IPS-NIHi7 (cell line): ENCODE results near the gene SRSF11.
A peak's percentile ranks its signal among the peaks of the same experiment; 100 is the strongest.

Experiments
- DNase-seq: peaks from one replicate; pipeline ENCODE4 v3.0.0; 2012; ENCODE audit warnings: mixed read lengths; ENCODE audit errors: extremely low spot score

Gene SRSF11

DNA sequence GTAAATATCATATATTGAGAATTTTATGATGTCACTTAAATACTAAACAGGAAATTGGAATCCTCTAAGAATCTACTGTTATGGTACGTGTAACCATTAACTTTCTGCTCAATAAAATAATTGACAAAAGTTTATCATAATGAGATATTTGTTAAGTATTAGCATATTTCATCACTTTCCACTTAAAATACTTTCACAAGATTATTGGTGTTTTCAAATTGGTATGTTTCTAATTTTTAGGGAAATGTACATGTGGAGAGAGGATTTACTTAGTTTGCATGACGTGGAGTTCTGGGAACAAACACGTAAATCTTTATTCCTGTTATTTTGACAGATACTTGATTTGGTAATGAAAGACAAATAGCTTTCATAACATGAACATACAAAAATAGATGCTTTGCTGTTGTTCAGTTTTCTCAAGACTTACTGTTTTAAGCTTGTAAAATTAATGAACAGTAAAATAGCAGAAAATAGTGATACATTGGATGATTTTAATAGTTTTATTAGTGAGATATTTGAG, 1.6 kb downstream of the SRSF11 start:
- no peak for DNase-seq

DNA sequence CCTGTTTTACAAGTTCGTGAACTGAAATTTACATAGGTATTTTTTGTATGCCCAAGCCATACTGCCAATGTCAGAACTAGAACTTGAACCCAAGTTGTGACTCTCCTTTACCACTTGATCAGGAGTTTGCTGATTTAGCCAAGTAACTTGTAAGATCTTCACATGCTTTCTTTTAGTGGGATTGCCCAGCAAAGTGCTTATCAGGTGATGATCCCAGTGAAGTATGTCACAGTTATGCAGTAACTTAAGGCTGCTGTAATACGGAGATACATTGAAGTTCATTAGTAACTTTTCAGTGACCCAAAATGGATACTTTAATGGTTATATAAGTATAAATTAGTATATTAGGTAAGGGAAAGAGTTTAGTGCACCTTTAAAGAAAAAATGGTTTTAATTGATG, 3.8 kb downstream of the SRSF11 start:
- no peak for DNase-seq

DNA sequence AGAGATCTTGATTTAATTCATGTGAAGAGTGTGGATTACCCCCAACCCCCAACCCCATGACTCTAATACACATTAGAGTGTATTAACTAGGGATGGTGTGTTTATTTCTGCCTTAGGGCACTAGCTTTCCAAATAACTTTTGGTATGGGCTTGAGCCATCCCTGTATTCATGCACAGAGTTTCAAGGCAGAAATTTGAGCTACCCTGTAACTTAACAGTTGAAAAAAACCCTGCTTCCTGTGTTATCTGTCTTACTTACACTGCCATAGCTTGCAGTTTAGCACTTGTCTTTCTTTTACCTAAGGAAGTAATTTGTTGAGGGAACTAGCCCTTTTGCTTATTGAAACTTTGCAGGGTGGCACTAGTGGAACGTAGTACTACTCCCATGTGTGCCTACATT, 6.3 kb downstream of the SRSF11 start:
- DNase-seq = no peak

DNA sequence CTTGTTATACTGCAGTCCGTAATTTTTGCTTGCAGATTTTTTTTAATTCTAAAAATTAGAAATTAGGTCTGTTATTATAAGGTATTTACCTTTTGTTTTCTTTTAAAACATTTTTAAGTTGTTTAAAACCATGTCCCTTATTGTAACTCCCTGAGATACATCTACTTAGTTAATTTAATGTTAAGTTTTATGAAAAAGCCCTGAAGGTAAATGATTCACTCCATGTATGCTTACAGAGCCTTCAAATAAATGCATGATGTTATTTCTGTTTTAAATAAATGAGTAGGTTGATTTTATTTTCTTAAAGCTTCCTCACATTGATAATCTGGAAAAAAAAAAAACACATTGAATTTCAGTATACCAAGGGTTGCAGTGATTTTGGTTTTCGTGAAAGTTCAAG, 7.5 kb downstream of the SRSF11 start:
- DNase-seq = no peak

DNA sequence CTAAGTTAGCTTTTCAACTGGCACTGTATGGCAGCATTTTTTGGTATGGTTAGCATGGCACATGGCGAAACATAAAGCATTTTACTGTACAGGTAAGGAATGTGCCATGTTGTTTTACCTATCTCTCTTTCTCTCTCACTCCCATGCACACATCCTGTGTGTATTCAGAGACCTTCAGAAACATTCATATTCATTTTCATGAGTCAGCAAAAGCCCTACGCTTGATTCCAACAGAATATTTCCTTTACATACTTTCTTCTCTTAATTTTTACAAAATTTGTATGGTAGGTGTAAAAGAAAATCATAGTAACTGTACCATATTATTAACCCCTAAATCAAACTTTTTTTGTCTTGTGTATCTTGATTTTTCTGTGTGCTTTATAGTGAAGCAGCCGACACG, 10.3 kb downstream of the SRSF11 start:
- DNase-seq = no peak

DNA sequence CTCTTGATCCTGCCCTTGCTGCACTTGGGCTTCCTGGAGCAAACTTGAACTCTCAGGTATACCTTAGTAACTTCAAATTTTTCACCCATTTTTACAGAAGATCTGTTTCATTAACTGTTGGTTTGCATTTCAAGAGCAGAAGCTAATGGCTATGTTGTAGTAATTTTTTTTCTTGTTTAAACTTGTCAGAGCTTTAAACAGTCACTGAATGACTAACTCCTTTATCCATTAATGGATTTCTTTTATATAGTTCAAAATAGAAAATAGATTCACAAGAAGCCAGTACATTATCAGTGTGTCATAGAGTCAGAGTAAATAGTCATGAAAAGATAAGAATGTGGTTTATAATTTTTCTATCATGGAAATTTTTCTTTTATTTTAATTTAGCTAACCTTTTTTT, 13.6 kb downstream of the SRSF11 start:
- no peak for DNase-seq

DNA sequence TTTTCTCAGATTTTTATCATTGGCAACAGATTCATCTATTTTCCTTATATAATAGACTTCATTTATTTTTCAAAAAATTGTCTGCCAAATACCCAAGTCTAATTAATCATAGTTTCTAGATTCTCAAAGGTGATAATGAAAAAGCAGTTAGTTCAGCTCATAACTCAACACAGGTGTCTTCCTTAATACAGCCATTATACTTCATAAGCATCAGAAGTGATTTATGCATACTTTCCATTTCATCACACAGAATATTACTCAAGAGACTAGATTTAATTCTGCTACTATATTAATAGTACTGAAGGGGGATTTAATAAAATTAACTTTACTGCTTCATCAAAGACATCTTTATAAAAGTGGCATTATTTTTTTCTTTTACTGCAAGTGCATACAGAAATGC, 18.8 kb downstream of the SRSF11 start:
- no peak for DNase-seq

DNA sequence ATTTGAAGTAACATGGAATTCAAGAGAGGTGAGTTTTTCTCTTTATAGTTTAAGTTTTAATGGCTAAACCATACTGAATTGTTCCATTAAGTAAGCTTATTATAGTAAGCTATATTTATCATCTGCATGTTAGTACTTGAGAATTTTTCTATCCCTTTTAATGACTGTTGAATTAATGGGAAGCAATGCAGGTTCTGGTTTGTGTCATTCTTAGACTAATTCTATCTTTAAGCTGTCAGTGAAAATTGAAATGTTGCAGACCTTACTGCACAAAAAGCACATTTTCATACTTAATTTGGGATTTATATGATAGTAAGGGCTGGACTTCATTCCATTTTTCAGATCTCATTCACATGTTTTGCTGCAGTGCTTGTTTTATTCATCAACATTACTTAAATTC, 25.9 kb downstream of the SRSF11 start:
- no peak for DNase-seq

DNA sequence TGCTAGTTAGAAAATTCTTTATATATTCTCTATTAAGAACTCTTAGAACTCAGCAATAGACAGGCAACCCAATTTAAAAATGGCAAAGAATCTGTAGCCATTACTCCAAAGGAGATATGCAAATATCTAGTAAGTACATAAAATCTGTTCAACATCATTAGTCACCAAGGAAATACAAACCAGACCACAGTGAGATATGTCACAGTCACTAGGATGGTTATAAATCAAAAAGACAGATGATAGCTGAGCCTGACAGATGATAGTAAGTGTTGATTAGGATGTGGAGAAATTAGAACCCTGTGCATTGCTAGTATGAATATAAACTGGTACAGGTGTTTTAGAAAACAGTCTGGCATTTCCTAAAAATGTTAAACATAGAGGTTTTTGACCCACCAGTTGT, 26.6 kb downstream of the SRSF11 start:
- no peak for DNase-seq

DNA sequence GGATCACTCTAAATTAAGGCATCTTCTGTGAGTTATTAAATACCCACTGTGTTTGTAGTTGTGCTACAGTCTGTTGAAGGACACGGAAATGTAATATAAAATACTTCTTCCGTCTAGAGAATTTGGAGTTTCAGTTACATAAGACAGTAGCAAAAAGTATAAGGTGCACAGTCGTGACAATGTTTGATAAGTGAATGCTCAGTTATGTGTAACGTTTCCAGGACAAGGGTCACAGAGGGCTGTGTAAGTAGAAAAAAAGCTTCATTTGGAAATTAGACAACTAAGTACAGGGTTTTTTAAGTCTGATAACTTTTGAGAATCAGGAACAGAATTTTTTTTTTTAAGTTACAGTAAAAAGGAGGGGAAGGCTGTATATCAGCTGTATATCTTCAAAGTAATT, 27.5 kb downstream of the SRSF11 start:
- no peak for DNase-seq

DNA sequence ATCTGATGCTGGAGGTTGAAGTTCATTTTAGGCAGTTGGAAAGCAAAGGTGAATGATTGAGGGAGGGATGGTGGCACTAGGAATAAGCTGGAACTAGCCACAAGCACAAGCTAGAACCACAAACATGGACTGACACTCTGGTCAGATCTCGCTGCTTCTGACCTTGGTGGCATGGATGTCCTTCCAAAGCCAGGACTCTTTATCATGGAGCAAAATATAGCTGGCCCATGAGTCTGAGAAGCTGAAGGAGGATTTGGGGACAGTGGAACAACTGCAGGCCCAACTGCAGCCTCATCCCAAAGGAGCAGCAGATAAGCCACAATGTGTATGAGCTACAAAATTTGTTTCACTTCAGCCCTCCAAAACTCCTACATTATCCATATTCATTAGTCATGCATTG, 35.5 kb downstream of the SRSF11 start:
- DNase-seq = no peak

DNA sequence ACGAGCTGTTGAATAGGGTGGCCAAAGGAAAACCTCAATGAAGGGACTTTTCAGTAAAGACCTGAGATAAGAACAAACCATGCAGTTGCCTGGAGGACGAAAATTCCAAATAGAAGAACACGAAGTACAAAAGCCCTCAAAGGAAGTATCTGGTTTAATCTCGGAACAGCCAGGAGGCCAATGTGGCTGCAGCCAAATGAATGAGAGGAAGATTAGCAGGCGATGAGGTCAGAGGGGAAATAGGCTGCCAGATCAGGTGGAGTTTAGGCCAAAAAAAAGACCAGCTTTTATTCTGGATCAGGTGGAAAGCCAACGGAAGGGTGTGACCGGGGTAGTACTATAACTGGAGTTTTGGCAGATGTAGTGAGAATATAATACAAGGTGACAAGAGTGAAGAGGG, 43.7 kb downstream of the SRSF11 start:
- peak; percentile 8 for DNase-seq

DNA sequence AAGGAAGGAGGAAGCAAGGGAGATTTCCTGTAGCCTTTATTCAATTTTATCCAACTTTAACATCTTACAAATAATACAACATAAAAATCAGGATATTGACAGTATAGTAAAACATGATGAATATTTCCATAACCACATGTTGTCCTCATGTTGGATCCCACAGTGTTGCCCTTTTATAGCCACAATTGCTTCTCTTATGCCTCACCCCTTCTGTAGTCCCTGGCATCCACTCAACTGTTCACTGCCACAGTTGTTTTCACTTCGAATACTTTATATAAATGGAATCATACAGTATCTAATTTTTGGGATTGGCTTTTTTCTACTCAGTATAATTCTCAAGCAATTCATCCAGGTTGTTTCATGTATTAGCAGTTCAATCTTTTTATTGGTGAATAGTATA, 44.8 kb downstream of the SRSF11 start:
- DNase-seq = no peak

DNA sequence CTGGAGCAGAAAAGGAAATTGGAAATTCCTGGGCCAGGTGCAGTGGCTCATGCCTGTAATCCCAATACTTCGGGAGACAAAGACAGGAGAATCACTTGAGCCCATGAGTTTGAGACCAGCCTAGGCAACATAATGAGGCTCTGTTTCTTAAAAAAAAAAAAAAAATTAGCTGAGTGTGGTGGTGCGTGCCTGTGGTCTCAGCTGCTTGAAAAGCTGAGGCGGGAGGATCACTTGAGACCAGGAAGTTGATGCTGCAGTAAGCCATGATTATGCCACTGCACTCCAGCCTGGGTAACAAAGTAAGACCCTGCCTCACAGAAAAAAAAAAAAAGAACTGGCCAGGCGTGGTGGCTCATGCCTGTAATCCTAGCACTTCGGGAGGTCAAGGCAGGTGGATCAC, 56.7 kb downstream of the SRSF11 start:
- DNase-seq = no peak

DNA sequence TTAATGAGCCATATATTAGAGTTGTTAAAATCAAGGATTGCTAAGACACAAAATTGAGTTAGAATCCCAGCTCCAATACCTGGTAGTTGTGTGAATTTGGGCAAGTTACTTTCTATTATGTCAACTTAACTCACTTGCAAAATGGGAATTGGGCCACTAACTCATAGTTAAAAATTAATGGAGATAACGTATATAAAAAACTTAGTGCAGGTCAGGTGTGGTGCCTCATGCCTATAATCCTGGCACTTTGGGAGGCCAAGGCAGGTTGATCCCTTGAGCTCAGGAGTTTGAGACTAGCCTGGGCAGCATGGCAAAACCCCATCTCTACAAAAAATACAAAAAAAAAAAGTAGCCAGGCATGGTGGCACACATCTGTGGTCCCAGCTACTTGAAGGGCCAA, 57.5 kb downstream of the SRSF11 start:
- DNase-seq = no peak

DNA sequence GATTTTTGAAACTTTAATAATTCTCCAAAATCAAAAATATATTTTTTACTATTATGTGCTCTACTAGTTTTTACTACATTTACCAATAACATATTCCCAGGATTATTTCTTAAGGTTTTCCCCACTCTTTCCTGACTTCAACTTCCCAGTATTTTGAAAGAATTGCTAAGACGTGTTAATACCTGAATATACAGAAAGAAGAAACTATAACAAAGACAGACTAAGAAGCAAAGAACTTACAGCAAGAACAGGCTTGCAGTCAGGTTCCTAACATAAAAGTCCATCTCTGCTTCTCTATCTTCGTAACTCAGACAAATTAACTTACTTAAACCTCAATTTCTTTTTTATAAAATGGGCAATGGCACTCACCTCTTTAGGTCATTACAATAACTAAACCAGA, 63.2 kb downstream of the SRSF11 start:
- no peak for DNase-seq

DNA sequence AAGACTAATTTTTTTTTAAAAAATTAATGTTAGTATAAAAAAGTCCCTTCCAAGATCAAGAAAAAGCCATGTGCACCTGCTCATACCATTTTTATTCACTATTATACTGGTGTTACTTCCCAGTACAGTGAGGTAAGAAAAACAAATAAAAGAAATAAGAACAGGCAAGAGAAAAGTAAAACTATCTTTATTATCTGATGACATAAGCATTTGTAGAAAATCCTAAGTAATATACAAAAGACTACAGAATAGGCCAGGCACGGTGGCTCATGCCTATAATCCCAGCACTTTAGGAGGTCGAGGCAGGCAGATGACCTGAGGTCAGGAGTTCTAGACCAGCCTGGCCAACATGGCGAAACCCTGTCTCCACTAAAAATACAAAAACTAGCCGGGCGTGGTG, 65.3 kb downstream of the SRSF11 start:
- DNase-seq = no peak

DNA sequence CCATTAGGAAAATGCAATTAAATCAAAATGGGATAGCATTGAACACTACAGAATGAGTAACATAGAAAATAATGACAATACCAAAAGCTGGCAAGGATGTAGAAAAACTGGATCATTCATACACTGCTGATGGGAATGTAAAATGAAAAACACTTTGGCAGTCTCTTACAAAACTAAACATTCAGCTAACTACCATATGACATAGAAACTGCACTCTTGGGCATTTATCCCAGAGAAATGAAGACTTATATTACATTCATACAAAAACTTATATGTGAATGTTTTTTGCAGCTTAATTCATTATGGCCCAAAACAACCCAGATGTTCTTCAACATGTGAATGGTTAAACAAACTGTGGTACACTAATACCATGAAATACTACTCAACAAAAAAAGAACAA, 67.0 kb downstream of the SRSF11 start:
- no peak for DNase-seq

DNA sequence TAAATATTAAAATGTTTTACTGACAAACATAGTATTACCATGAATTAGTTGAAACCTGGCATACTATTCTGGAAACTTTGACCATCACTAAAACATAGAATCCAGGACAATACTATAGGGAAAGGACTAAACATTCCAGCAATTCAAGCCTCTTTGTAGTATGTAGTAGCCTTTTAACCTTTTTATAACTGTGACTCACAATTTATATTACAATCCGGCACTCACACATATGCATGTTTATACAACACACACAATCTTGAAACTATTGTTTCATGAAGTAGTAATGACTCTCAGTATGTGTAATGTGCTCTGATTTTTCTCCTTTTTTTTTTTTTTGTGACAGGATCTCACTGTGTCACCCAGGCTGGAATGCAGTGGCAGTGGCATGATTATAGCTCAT, 69.0 kb downstream of the SRSF11 start:
- no peak for DNase-seq

DNA sequence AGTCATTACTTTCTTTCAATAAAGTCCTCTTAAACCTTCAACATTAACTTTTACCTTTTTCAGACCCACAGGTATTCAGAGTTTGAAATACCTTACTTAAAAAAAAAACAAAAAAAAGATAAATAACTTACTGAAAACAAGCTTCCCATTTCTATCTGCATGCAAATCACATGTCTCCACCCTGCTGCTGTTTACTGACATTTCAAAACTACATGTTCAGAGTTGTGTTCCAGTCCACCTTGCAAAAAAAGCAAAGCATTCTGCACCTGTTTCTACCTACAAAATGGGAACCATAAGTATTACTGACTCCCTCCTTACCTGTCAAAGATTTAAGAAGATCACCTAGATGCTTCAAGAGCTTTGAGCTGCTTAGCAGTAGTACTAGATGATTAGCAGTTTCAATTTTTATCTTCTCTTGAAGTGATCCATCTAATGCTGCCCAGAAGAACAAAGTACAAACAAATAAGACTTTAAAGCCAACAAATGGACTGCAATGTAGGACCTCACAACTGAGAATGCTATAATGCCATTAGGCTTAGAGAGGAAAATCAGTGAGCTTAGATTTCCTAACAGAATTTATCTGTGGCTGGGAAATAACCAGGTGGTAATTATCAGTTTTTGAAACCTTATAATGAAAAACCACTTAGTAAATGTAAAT, 72.1 kb downstream of the SRSF11 start:
- no peak for DNase-seq

DNA sequence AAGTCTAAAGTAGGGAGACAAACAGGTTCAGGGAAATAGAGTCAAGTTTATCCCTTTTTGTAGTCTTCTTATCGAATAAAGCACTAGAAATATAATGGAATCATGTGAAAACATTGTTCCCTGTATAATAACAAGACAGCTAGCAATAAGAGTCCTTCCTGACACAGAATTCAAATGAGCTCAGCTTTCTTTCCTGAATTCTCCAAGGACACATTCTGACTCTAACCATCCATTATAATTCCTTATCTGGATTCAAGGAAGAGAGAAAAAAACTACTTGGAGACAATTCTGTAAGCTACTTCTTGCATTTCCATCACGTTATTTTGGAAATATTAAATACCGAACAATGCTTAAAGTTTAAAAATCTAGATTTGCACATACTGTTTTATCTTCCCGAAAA, 74.6 kb downstream of the SRSF11 start:
- no peak for DNase-seq

DNA sequence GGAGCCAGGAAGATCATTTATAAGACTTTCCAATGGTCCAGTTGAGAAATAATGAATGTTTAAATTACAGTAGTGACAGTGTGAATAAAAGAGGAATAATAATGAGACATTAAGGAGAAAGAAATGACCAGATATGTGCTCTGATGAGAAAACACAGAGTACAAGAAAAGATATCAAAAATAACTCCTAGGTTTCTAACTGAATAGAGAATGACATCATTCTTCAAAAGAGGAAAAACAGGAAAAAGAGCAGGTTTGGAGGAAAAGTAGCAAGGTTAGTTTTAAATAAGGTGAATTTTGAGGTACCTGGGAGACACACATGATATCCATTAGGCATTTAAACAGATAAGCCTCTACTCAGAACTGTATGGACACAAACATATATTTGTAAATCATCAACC, 78.3 kb downstream of the SRSF11 start:
- no peak for DNase-seq
